GM23248 (cell line): ENCODE results near the gene C2CD4D. TPM values are rescaled to one million over a fixed set of nuclear protein-coding genes. Genes with fewer than 3 reads are reported as not detected.

ENCODE experiments used
- DNase-seq: peaks from one replicate; pipeline ENCODE4 v3.0.0-alpha.2; 2015
- H2AFZ ChIP-seq: fragments of 200-600 bp; sonication (generic); 2 replicates; pipeline ENCODE4 v1.6.1; 2016; ENCODE audit warnings: antibody characterized with exemption
- H3F3A ChIP-seq: fragments of 200-600 bp; sonication (generic); 2 replicates; pipeline ENCODE4 v1.6.1; 2016; ENCODE audit warnings: mild to moderate bottlenecking, antibody characterized with exemption, mixed run types; ENCODE audit not compliant: insufficient read depth
- H3K27ac ChIP-seq: fragments of 200-600 bp; sonication (generic); 2 replicates; pipeline ENCODE4 v1.5.1; 2016; ENCODE audit warnings: mild to moderate bottlenecking
- H3K27me3 ChIP-seq: fragments of 200-600 bp; sonication (generic); replicated peaks from 2 replicates; pipeline ENCODE4 v1.6.1; 2016; ENCODE audit warnings: mild to moderate bottlenecking; ENCODE audit not compliant: insufficient read depth
- H3K36me3 ChIP-seq: fragments of 200-600 bp; sonication (generic); 2 replicates; pipeline ENCODE4 v1.6.1; 2016; ENCODE audit warnings: low read depth, mild to moderate bottlenecking
- H3K4me1 ChIP-seq: fragments of 200-600 bp; sonication (generic); 2 replicates; pipeline ENCODE4 v1.6.1; 2016; ENCODE audit warnings: mild to moderate bottlenecking; ENCODE audit not compliant: insufficient read depth
- H3K4me2 ChIP-seq: fragments of 200-600 bp; sonication (generic); one replicate; pipeline ENCODE4 v1.6.1; 2016; ENCODE audit warnings: mild to moderate bottlenecking; ENCODE audit not compliant: unreplicated experiment
- H3K4me3 ChIP-seq: fragments of 200-600 bp; sonication (generic); 2 replicates; pipeline ENCODE4 v1.5.1; 2016; ENCODE audit warnings: mild to moderate bottlenecking
- H3K79me2 ChIP-seq: fragments of 200-600 bp; sonication (generic); 2 replicates; pipeline ENCODE4 v1.6.1; 2016; ENCODE audit warnings: mild to moderate bottlenecking; ENCODE audit not compliant: insufficient read depth
- H3K9ac ChIP-seq: fragments of 200-600 bp; sonication (generic); 2 replicates; pipeline ENCODE4 v1.6.1; 2016; ENCODE audit warnings: mild to moderate bottlenecking
- H3K9me2 ChIP-seq: fragments of 200-600 bp; sonication (generic); 2 replicates; pipeline ENCODE4 v1.6.1; 2016; ENCODE audit warnings: mixed run types, mild to moderate bottlenecking, moderate library complexity; ENCODE audit not compliant: insufficient read depth
- H3K9me3 ChIP-seq: fragments of 200-600 bp; sonication (generic); one replicate; pipeline ENCODE4 v1.6.1; 2017; ENCODE audit warnings: low read depth
- H4K20me1 ChIP-seq: fragments of 200-600 bp; sonication (generic); 2 replicates; pipeline ENCODE4 v1.6.0; 2016; ENCODE audit not compliant: insufficient read depth
- EZH2 ChIP-seq: fragments of 200-600 bp; sonication (generic); IDR thresholded peaks from 2 replicates; pipeline ENCODE4 v1.6.1; 2018; ENCODE audit warnings: antibody characterized with exemption, mild to moderate bottlenecking; ENCODE audit not compliant: insufficient read depth, poor library complexity, severe bottlenecking
- EZH2phosphoT487 ChIP-seq: fragments of 200-600 bp; sonication (generic); IDR thresholded peaks from 2 replicates; pipeline ENCODE4 v1.6.1; 2018; ENCODE audit warnings: antibody characterized with exemption, moderate library complexity, mild to moderate bottlenecking, low read depth; ENCODE audit not compliant: insufficient read depth
- WGBS, 2 experiments: methylation state at CpG; one replicate each; pipeline ENCODE4 v1.1.6; 2015 to 2017; ENCODE audit warnings: low lambda C conversion rate in 2 of 2, low coverage in 1 of 2; ENCODE audit errors: missing lambda C conversion rate in 2 of 2; 5-methylcytosine and 5-hydroxymethylcytosine counted together
- in situ Hi-C: fragments of 300-500 bp; cut with MboI; formaldehyde crosslinking; loops from 2 replicates; pipeline ENCODE4 v1.15.0; 2020
- polyA plus RNA-seq: library from polyadenylated mRNA; unstranded; fragments of >200 nt; fragmentation: Nextera tagmentation; extraction: Ambion mirVana; gene quantifications from 2 replicates; pipeline ENCODE4 v1.2.1, GENCODE V29; 2016
- total RNA-seq: library from RNA; depleted of rRNA; stranded (reverse); fragments of >200 nt; shearing (Covaris generic); gene quantifications from 2 replicates; pipeline ENCODE4 v1.2.3, GENCODE V29; 2014

C2CD4D gene
- total and polyA plus RNA-seq, 2 experiments from 2014 or later = 0.16 TPM; not detected in 1

DNA sequence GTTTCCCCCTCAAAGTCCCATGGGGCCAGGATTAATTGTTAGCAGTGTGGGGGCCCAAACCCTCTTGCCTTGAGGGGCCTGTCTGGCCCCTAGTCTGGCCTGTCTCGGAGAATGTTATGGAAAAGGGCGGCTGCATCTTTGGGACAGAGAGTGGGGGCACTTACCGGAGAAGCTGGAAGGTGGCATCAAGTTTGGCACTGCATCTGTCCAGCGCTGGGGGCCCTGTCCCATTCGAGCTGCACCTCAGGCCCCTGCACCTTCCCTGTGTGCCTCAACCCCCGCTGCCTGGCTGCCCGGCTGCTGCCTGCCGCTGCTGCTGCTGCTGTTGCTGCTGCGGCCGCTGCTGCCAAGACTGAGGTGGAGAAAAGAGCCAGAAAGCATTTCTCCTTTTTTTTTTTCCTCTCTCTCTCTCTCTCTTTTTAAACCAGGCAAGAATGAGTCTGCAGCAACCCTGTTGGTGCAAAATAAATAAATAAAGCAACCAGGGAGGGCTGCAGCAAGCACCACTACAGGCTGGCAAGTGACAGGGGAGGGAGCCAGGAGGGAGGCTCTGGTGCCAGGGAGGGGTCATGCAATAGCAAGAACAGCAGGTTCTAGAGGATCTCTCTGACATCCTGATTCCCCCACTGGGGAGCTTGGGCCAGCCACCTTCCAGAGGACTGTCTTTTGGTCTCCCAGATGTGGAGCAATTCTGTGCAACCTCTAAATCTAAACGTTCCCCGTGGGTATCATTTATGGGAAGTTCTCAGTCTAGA lies 34.4 kb downstream of the C2CD4D start, which contains the start of gene LINGO4:
Gene LINGO4, minus strand, starts transcription at position 354 of the 755 bp plus-strand sequence. CDS start 2,715 bp downstream, outside the sequence.
- no peak for DNase-seq
- 47 to 52% methylated on average over 11 to 12 of the region's 12 CpGs for WGBS, 2 experiments
- peaks cover 36% of the 10 kb centered on the region for H3K27me3 ChIP-seq
- no peak for TF ChIP-seq EZH2
- TF ChIP-seq EZH2phosphoT487 = no peak
- H3K4me1 ChIP-seq = no peaks in the 10 kb centered on the region
- no peaks in the 10 kb centered on the region for H3K79me2 ChIP-seq
- no peaks in the 10 kb centered on the region for H3K9me2 ChIP-seq
- H3K27ac ChIP-seq = no peak within 1 kb of the TSS
- H3K9me3 ChIP-seq = no peaks in the 10 kb centered on the region
- no peak within 1 kb of the TSS for H3K9ac ChIP-seq
- no peaks in the 10 kb centered on the region for H3K36me3 ChIP-seq
- H2AFZ ChIP-seq = no peak within 1 kb of the TSS
- no peaks in the 10 kb centered on the region for H4K20me1 ChIP-seq
- in situ Hi-C loops = no loop called here
- H3F3A ChIP-seq = no peaks in the 10 kb centered on the region
- H3K4me2 ChIP-seq = no peak within 1 kb of the TSS
- H3K4me3 ChIP-seq = no peak within 1 kb of the TSS

DNA sequence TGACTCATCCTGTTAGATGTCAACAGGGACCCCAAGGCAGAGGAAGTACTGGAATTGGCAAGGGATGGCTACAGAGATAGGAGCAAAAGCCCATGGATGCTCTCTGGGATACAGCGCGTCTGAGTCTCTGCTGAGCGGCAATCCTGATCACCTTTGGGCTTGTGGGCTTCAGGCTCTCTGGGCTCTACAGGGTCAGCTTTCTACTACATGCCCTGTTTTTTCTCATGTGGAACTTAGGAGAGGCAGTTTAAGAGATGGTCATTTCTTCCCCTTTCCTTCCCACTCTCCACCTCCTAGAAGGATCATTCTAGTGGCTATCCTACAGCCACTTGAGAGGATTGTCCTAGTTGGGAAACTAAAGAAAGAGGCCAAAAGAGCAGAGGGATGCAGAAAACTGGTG lies 35.7 kb downstream of the C2CD4D start:
- no peak for DNase-seq
- WGBS, 2 experiments = 88 to 100% methylated on average over 3 of the region's 3 CpGs
- no peaks in the 10 kb centered on the region for H3K36me3 ChIP-seq

DNA sequence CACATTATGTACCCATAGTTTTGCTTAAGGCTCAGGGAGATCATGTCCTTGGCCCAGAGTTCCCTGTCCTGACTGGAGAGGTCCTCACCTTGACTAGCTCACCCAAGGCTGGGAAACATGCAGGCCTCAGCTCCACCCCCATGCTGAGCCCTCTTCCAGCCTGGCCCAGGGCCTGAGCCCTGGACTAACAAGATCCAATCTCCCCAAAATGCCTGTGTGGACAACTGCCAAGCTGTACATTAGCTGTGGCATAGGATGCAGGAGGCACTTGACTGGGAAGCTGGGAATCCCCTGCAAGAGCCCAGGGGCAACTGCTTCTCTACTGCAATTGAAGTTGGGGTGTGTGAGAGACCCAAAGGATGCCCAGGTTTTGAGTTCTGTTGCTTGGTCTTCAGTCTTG lies 36.5 kb downstream of the C2CD4D start:
- no peaks in the 10 kb centered on the region for H3K4me1 ChIP-seq
- H3F3A ChIP-seq = no peaks in the 10 kb centered on the region
- H4K20me1 ChIP-seq = no peaks in the 10 kb centered on the region
- TF ChIP-seq EZH2phosphoT487 (no peak), EZH2 (no peak)
- no peak overlapping the region for H3K4me3 ChIP-seq
- no peak overlapping the region for H3K27ac ChIP-seq
- no peaks in the 10 kb centered on the region for H3K9me2 ChIP-seq
- no peak overlapping the region for H2AFZ ChIP-seq
- in situ Hi-C loops = no loop called here
- H3K9ac ChIP-seq = no peak overlapping the region
- no peak for DNase-seq
- no peak overlapping the region for H3K4me2 ChIP-seq
- H3K79me2 ChIP-seq = no peaks in the 10 kb centered on the region
- peaks cover 51% of the 10 kb centered on the region for H3K27me3 ChIP-seq
- no peaks in the 10 kb centered on the region for H3K9me3 ChIP-seq
- H3K36me3 ChIP-seq = no peaks in the 10 kb centered on the region

More for the DNA sequence above, 35.7 kb downstream of the C2CD4D start:
- Histone ChIP-seq H3F3A (no peaks in the 10 kb centered on the region), H3K9me2 (no peaks in the 10 kb centered on the region), H2AFZ (no peak overlapping the region), H3K27ac (no peak overlapping the region), H3K79me2 (no peaks in the 10 kb centered on the region), H3K9ac (no peak overlapping the region), H3K9me3 (no peaks in the 10 kb centered on the region), H3K4me3 (no peak overlapping the region), H3K4me2 (no peak overlapping the region), H4K20me1 (no peaks in the 10 kb centered on the region), H3K4me1 (no peaks in the 10 kb centered on the region), H3K27me3 (peaks cover 46% of the 10 kb centered on the region)
- in situ Hi-C loops = no loop called here
- TF ChIP-seq EZH2 (no peak), EZH2phosphoT487 (no peak)

DNA sequence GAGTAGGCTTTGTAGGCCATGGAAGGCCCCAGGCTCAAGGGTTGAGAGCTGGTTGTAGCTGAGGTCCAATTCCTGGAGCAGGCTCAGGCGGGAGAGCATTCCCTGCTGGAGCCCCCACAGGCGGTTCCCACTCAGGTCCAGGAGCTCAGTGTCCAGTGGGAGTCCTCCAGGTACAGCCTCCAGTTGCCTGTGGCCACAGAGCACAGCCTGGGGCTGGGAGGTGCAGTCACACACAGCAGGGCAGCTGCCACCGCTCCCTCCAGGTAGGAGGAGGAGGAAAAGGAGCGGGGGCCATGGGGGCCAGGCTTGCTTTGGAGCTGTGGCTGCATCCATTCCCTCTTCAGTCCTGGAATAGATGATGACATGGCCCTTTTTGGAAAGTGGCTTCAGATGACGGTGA lies 37.2 kb downstream of the C2CD4D start:
- Histone ChIP-seq H2AFZ (no peak overlapping the region), H3K4me1 (no peaks in the 10 kb centered on the region), H3K9me3 (no peaks in the 10 kb centered on the region), H3F3A (no peaks in the 10 kb centered on the region), H3K4me2 (no peak overlapping the region), H3K9ac (no peak overlapping the region), H4K20me1 (no peaks in the 10 kb centered on the region), H3K79me2 (no peaks in the 10 kb centered on the region), H3K36me3 (no peaks in the 10 kb centered on the region), H3K9me2 (no peaks in the 10 kb centered on the region), H3K27me3 (peaks cover 48% of the 10 kb centered on the region), H3K4me3 (no peak overlapping the region), H3K27ac (no peak overlapping the region)
- no peak for DNase-seq
- WGBS, 2 experiments = 66 to 77% methylated on average over 4 to 5 of the region's 5 CpGs
- in situ Hi-C loops = no loop called here
- no peak for TF ChIP-seq EZH2
- no peak for TF ChIP-seq EZH2phosphoT487
